OCI-LY3 (cell line): ENCODE results near the gene AGR3.

ENCODE experiments used
- CTCF ChIP-seq: fragments of 200-600, 300-600 bp; sonication (generic); IDR thresholded peaks from 2 replicates; pipeline ENCODE4 v1.5.1; 2014; ENCODE audit warnings: antibody characterized with exemption, low read length, low read depth
- EZH2phosphoT487 ChIP-seq: fragments of 200-600 bp; shearing (Covaris generic); IDR thresholded peaks from 2 replicates; pipeline ENCODE4 v1.6.1; 2018; ENCODE audit warnings: antibody characterized with exemption, mixed run types, low read depth

- TF ChIP-seq CTCF = no peak
- TF ChIP-seq EZH2phosphoT487 = no peak
These were observed 7.5 kb upstream of the AGR3 start for GRCh38 chr7:16889305-16889704.
